NCI-H146 treated with DMSO at 0.1 percent for 48 hours (cell line): ENCODE data around the gene BOC.

Experiments
- DNase-seq: peaks from one replicate; lab custom pipeline; 2025; ENCODE audit not compliant: unreplicated experiment; lab: John Stamatoyannopoulos, UW

The BOC gene

GRCh38 chr3:113223475-113224281 lies 12.3 kb downstream of the BOC start:
- no peak for DNase-seq

- no peak for DNase-seq
These were observed 13.9 kb downstream of the BOC start for GRCh38 chr3:113225286-113225685.

GRCh38 chr3:113226491-113226890 lies 15.1 kb downstream of the BOC start:
- DNase-seq = no peak

- no peak for DNase-seq
These were observed 15.8 kb downstream of the BOC start for GRCh38 chr3:113227146-113227545.

GRCh38 chr3:113228498-113229286 lies 17.3 kb downstream of the BOC start:
- no peak for DNase-seq

- no peak for DNase-seq
These were observed 20.0 kb downstream of the BOC start for GRCh38 chr3:113231391-113231790.

- no peak for DNase-seq
These were observed 20.5 kb downstream of the BOC start for GRCh38 chr3:113231827-113232253.

- no peak for DNase-seq
These were observed 21.0 kb downstream of the BOC start for GRCh38 chr3:113232342-113232741.

GRCh38 chr3:113233497-113233896 lies 22.1 kb downstream of the BOC start:
- no peak for DNase-seq

GRCh38 chr3:113234028-113234427 lies 22.7 kb downstream of the BOC start:
- DNase-seq = no peak

GRCh38 chr3:113234688-113235260 lies 23.4 kb downstream of the BOC start:
- DNase-seq = no peak

GRCh38 chr3:113238503-113238902 lies 27.1 kb downstream of the BOC start:
- no peak for DNase-seq

- DNase-seq = no peak
These were observed 29.5 kb downstream of the BOC start for GRCh38 chr3:113240841-113241240.

- no peak for DNase-seq
These were observed 30.1 kb downstream of the BOC start for GRCh38 chr3:113241292-113242095.

GRCh38 chr3:113242096-113242581 lies 30.8 kb downstream of the BOC start:
- no peak for DNase-seq

- DNase-seq = no peak
These were observed 31.7 kb downstream of the BOC start for GRCh38 chr3:113243071-113243470.

GRCh38 chr3:113243846-113244245 lies 32.5 kb downstream of the BOC start:
- no peak for DNase-seq

- DNase-seq = no peak
These were observed 34.4 kb downstream of the BOC start for GRCh38 chr3:113245761-113246161.

- no peak for DNase-seq
These were observed 35.7 kb downstream of the BOC start for GRCh38 chr3:113247068-113247467.

GRCh38 chr3:113247675-113248458 lies 36.5 kb downstream of the BOC start:
- DNase-seq = no peak
